ENCODE results near the gene DNAJC27.

DNAJC27 gene

GRCh38 chr2:24926220-24926601 is 45.5 kb downstream of the DNAJC27 start:
- no peak for DNase-seq (ENCODE audit: low read depth, low spot score)

- no peak for DNase-seq (ENCODE audit: low read depth, low spot score)
These were observed 45.9 kb downstream of the DNAJC27 start for GRCh38 chr2:24925815-24926214.

GRCh38 chr2:24924732-24925131 is 47.0 kb downstream of the DNAJC27 start:
- no peak for DNase-seq (ENCODE audit: low read depth, low spot score)

GRCh38 chr2:24924266-24924665 is 47.5 kb downstream of the DNAJC27 start:
- no peak for DNase-seq (ENCODE audit: low read depth, low spot score)

GRCh38 chr2:24923106-24923505 is 48.6 kb downstream of the DNAJC27 start:
- no peak for DNase-seq (ENCODE audit: low read depth, low spot score)

GRCh38 chr2:24922556-24922955 is 49.2 kb downstream of the DNAJC27 start:
- no peak for DNase-seq (ENCODE audit: low read depth, low spot score)

- no peak for DNase-seq (ENCODE audit: low read depth, low spot score)
These were observed 50.8 kb downstream of the DNAJC27 start for GRCh38 chr2:24920809-24921441.

GRCh38 chr2:24920098-24920808 is 51.5 kb downstream of the DNAJC27 start, which contains the start of gene ADCY3:
Gene ADCY3, minus strand, starts transcription at chr2:24920237. Its CDS starts 1,250 bp downstream, at chr2:24918987.
- DNase-seq (ENCODE audit: low read depth, low spot score) = no peak

- DNase-seq (ENCODE audit: low read depth, low spot score) = no peak
These were observed 52.2 kb downstream of the DNAJC27 start for GRCh38 chr2:24919506-24920097.

GRCh38 chr2:24919037-24919505 is 52.7 kb downstream of the DNAJC27 start:
- peak; percentile 42 for DNase-seq (ENCODE audit: low read depth, low spot score)

- DNase-seq (ENCODE audit: low read depth, low spot score) = no peak
These were observed 53.3 kb downstream of the DNAJC27 start for GRCh38 chr2:24918326-24919036.

GRCh38 chr2:24917731-24918325 is 53.9 kb downstream of the DNAJC27 start:
- DNase-seq (ENCODE audit: low read depth, low spot score) = no peak

- no peak for DNase-seq (ENCODE audit: low read depth, low spot score)
These were observed 54.7 kb downstream of the DNAJC27 start for GRCh38 chr2:24917086-24917485.

- no peak for DNase-seq (ENCODE audit: low read depth, low spot score)
These were observed 56.0 kb downstream of the DNAJC27 start for GRCh38 chr2:24915796-24916195.

- no peak for DNase-seq (ENCODE audit: low read depth, low spot score)
These were observed 56.6 kb downstream of the DNAJC27 start for GRCh38 chr2:24915175-24915574.

- DNase-seq (ENCODE audit: low read depth, low spot score) = no peak
These were observed 57.0 kb downstream of the DNAJC27 start for GRCh38 chr2:24914713-24915112.

- peak; percentile 36 for DNase-seq (ENCODE audit: low read depth, low spot score)
These were observed 57.8 kb downstream of the DNAJC27 start for GRCh38 chr2:24913911-24914310.

- no peak for DNase-seq (ENCODE audit: low read depth, low spot score)
These were observed 58.8 kb downstream of the DNAJC27 start for GRCh38 chr2:24912986-24913385.

GRCh38 chr2:24912523-24912922 is 59.2 kb downstream of the DNAJC27 start:
- no peak for DNase-seq (ENCODE audit: low read depth, low spot score)

- DNase-seq (ENCODE audit: low read depth, low spot score) = no peak
These were observed 61.5 kb downstream of the DNAJC27 start for GRCh38 chr2:24910245-24910644.

- DNase-seq (ENCODE audit: low read depth, low spot score) = no peak
These were observed 62.1 kb downstream of the DNAJC27 start for GRCh38 chr2:24909555-24910177.
